Left colon (tissue), 2 donors: ENCODE data around the gene METTL26. TPM values are rescaled to one million over a fixed set of nuclear protein-coding genes. Genes with fewer than 3 reads are reported as not detected.

Source experiments
- ATAC-seq: fragments of 200-7000 bp; cut with Tn5 transposase; one replicate; pipeline ENCODE4 v1.9.1; 2020; ENCODE audit warnings: mild to moderate bottlenecking, moderate library complexity
- DNase-seq, 2 donors: peaks; one replicate each; pipeline ENCODE4 v3.0.0-alpha.2; 2020
- intact Hi-C, 2 donors: fragments of 100-400 bp; cut with DNase I in 1 of 2; cut with micrococcal nuclease in 1 of 2; formaldehyde crosslinking; loops; one replicate each; pipeline versions ENCODE4 v1.11.2 to v1.14.0; 2022; cut with DNase I, micrococcal nuclease
- total RNA-seq, 2 donors: library from RNA; stranded (reverse); fragmentation: NEBNext Ultra II Directional; extraction: Animal tissue kit (Norgen Biotek cat#: 25700); gene quantifications; one replicate each; pipeline ENCODE4 v1.2.1, GENCODE V29; 2021
- donor health status: DM: no; HTN: no; CAD: no.
- donor health status: DM: yes; HTN: yes; CAD: no.

Gene METTL26
- total RNA-seq, 2 donors from 2014 or later = 42.0 to 52.0 TPM

DNA sequence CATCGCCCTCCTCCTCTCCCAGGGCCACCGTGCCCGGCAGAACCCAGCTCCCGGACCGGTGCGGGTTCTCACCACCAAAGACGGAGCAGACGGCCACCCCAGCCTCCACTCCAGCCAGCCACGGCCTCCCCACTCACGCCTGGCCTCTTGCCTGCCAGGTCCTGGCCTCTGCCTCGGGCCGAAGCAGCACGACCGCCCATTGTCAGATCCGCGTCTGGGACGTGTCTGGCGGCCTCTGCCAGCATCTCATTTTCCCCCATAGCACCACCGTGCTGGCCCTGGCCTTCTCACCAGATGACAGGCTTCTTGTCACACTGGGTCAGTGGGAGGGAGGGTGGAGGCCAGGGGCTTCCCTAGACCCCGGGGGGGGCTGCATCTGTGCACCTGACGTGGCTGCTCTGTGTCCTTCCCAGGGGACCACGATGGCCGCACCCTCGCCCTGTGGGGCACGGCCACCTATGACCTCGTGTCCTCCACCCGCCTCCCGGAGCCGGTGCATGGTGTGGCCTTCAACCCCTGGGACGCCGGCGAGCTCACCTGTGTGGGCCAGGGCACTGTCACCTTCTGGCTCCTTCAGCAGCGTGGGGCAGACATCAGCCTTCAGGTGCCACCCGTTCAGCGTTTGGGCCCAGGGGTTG lies 25.2 kb upstream of the METTL26 start:
- ATAC-seq (no peak), DNase-seq (peak; percentile 37 to 48)
- intact Hi-C loops = no loop called here

DNA sequence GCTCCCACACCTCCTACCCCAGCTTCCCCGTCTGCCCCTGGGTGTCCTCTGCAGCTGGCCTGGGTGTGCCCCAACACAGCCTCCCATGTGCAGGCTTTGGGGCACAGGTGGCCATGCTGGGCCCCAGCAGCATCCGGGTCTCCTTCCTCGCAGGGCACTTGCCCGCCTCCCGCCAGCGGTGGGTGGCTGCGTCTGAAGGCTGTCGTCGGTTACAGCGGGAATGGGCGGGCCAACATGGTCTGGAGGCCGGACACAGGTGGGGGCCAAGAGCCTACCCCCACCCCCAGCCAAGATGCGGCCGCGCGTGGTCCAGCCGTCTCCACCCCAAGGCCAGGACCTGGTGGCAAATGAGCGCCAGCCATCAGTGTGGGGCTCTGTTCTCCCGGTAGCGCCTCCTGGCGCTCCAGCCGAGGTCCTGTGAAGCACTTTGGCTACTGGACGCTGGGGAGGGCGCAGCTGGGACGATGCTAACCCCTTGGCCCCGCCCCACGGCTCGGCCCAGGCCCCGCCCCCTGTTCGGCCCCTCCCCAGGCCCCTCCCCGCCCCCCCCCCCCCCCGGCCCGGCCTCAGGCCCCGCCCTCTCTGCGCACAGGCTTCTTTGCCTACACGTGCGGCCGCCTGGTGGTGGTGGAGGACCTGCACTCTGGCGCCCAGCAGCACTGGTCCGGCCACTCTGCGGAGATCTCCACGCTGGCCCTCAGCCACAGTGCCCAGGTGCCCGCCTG lies 24.5 kb upstream of the METTL26 start:
- ATAC-seq (peak; percentile 92), DNase-seq (peak; percentile 91 to 94)
- intact Hi-C loops = no loop called here

DNA sequence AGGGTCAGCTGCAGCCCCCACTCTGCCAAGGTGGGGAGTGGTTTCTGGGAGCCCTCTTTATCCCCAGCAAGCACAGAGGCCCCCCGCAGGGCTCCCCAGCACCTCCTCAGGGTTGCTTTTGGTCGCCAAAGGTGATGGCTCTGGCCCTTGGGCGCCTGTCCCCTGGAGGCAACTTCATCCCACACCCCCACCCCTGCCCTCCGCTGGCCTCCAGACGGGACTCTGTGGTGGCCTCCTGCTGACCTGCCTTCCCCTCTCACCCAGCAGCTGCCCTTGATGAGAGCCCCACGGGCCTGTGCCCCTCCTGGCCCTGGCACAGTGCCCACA lies 24.0 kb upstream of the METTL26 start:
- ATAC-seq (no peak), DNase-seq (no peak)
- intact Hi-C loops = no loop called here

DNA sequence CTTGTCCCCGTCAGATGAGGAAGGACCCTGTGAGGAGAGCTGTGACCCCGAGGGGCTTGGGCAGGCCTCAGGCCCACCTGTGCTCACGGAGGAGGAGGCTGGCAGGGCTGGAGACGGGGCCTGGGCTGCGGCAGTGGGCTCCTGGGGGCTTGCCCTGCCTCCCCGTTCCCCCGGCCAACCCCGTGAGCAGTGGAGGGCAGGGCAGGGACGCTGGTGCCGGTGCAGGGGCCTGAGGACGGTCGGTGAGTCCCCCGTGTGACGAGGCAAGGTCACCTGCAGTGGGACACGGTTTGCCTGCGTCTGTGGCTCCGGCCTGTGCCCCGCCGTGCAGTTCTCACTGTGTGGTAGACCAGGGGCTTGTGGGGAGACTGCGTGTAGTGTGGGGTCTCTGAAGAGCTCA lies 23.5 kb upstream of the METTL26 start:
- intact Hi-C loops = no loop called here
- DNase-seq (no peak), ATAC-seq (no peak)

DNA sequence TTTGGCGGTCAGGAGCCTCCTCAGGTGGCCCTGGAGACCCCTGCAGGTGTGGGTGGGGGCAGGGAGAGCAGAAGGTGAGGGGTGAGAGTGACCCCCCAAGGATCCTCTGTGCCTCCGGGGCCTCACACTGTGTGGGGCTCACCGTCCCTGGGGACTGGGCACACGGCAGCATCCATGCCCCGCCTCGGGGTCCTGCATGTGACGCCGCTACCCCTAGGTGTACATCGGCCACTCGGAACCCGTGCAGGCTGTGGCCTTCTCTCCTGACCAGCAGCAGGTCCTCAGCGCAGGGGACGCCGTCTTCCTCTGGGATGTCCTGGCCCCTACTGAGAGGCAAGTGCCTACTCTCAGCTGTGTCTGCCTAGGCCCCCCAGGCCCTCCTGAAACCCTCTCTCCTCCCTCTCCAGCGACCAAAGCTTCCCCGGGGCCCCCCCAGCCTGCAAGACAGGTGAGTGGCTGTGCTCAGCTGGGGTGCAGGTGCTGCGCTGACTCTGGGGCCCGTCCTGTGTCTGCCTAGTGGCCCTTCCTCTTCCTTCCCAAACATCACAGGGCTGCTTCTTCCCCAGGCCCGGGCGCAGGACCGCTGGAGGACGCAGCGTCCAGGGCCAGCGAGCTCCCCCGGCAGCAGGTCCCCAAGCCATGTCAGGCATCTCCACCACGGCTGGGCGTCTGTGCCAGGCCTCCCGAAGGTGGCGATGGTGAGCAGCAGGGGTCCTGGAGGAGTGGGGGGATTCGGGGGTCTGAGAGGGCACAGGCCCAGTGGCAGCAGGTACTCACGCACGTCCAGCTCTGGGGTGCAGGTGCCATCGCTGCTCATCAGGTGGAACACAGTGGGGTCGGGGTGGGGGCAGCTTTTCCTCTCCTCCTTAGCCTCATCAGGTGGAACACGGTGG lies 22.8 kb upstream of the METTL26 start:
- intact Hi-C loops = no loop called here
- DNase-seq (no peak), ATAC-seq (no peak)

DNA sequence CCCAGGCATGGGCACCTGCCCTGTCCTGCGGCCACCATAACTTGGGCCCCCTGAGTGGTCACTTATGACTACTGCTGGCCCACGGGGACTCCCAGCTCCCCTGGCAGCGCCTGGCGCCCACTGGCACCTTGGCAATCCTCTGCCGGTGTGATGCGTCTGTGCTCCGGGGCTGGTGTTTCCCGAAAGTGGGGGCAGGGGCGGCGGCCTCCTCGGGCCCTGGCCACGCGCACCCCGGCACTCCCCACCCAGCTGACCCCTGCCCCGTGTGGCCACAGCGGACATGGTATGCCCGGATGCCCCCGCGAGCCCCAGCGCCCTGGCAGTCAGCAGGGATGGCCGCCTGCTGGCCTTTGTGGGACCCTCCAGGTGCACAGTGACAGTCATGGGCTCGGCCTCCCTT lies 21.4 kb upstream of the METTL26 start:
- intact Hi-C loops = no loop called here
- no peak for DNase-seq

DNA sequence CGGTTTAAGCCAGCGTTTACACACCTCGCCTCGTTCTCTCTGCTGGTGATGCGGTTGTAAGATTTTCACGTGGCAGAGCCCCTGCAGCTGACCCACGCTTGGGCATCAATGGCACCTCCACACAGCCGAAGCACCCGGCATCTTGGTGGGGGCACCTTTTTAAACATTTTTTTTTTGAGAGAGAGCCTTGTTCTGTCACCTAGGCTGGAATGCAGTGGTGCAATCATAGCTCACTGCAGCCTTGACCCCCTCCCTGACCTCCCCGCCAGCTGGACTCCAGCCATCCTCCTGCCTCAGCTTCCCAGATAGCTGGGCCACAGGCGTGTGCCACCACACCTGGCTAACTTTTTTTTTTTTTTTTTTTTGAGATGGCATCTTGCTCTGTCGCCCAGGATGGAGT lies 17.9 kb upstream of the METTL26 start:
- intact Hi-C loops = no loop called here
- no peak for ATAC-seq
- no peak for DNase-seq

More for the DNA sequence above, 21.4 kb upstream of the METTL26 start:
- no peak for ATAC-seq

DNA sequence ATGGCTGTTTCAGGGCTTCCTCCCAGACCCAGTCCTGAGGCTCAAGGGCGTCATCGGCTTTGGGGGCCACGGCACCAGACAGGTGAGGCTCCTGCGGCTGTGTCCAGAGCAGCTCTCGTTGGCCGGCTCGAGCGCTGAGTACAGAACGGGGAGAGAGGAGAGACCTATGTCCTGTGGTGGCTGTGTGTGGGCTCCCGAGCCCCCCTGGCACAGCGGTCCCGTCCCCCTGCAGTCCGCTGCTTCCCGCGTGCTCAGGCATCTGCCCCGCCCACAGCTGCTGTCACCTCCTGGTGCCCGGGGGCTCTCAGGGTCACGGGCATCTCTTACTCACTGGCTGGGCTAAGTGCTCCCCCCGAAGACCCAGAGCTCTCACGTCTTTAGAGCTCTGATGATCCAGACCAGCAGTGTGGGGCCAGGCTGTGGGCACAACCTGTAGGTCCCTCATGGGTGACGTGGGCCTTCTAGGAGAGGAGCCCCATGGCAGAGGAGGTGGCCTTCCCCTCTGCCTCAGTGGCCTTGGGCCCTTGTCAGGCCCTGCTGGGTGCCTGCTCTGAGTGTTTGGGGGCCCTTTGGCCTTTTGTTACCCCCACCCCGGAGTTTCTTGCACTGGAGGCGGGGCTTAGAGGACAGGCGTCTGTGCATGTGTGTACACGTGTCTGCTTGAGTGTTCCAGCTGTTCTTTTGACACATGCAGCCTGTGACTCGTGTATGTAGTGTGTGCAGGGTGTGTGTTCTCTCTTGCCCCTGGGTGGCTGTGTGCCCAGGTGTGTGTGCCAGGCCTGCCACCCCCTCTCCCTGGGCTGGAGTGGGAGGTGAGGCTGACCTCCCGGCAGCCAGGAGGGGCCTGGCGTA lies 16.6 kb upstream of the METTL26 start:
- intact Hi-C loops = no loop called here
- DNase-seq = no peak
- no peak for ATAC-seq

DNA sequence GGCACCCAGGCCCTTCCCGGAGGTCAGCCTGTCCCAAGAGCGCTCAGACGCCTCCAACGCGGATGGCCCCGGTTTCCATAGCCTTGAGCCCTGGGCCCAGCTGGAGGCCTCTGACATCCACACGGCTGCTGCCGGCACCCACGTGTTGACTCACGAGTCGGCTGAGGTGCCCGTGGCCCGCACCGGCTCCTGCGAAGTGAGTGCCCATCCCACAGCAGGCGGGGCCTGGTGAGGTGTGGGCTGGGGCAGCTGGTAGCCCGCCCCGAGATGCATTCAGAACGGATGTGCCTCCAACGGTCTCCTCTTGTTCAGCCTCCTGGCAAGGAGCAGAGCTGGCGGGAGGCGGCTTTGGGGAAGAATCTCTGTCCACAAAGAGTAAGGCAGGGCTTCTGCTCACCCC lies 15.7 kb upstream of the METTL26 start:
- intact Hi-C loops = no loop called here
- ATAC-seq = no peak
- no peak for DNase-seq

DNA sequence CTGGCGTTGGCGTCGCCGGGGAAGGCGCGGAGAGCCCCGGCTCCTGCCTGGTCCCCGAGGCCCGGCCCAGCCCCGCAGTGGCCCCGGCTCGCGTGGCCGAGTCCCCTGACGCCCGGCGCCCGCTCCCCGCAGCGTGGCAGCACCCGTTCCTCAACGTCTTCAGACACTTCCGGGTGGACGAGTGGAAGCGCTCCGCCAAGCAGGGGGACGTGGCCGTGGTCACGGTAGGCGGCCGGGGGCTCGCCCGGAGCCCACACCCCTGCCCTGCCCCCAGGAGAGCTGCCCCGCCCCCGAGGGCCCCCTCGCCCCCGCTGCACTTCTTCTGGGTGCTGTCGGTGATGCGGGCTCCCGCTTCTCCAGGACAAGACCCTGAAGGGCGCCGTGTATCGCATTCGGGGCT lies 13.5 kb upstream of the METTL26 start:
- DNase-seq (no peak), ATAC-seq (no peak)
- intact Hi-C loops = no loop called here

DNA sequence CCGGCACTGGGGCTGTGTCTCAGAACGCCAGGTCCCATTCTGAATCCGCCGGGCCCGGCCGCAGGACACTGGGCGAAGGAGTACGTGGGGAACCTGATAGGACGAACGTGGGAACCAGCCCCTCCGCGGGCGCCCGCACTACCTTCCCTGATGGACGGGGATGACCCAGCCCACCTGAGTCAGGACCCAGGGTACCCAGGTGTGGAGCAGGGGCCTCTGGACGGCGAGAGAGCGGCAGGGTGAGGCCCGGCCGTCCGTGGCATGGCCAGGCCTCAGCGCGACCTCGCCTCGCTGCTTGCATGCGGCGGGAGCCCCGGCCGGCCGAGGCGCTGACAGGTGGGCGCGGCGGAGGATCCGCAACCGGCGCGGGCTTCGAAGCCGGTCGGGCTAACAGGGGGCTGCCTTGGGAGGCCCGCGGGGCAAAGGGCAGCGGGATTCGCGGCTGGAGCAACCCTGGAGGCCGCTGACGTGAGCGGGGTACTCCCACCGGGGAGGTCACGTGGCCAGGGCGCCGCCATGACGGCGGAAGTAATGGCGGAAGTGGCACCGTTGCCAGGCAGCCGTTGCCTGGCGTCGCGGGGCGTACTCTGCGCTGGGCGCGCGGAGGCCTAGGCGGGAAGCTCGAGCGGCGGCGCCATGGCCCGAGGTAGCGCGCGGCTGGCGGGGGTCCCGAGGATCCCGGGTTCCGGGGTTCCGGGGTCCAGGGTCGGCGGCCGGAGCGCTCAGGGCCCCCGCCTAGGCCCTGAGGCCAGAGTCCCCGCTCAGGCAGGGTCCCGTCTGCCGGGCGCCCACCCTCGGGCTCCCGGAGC lies 12.9 kb upstream of the METTL26 start, which contains the start of gene WDR90:
TSS of gene WDR90 (plus strand) at position 585 of the 809 bp plus-strand sequence. CDS start at position 637, 52 bp downstream.
- peak; percentile 95 to 96 for DNase-seq
- peak; percentile 72 for ATAC-seq

DNA sequence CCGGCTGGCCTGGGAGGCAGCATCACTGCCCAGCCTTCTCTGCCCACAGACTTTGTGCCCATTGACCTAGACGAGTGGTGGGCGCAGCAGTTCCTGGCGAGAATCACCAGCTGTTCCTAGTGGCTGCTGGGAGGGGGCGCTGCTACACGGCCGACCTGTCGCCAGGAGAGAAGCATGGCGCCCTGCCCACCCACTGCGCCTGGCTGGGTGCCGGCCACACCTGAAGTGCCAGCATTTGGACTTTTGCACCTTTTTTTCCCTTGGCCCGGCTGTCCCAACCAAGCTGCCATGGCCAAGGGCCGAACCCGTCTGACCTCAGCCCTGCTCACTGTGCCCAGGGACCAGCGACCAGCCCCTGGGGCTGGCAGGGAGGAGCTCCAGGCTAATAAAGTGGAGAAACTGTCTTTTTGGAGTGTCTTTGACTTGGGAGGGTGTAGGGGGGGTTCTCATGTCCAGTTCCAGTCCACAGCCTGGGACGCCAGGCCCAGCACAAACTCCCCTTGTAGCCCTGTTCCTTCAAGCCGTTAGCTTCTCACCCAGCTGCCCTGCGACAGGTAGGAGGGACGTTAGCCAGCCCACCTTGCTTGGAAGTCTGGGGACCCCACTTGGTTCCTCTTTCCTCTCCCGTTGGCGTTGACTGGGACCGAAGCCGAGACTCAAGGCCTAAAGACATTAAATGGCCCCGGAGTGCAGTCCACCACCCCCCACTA lies 12.1 kb upstream of the METTL26 start:
- DNase-seq (peak; percentile 85 to 88), ATAC-seq (peak; percentile 59)
- intact Hi-C loops = no loop called here

More for the DNA sequence above, 12.9 kb upstream of the METTL26 start, which contains the start of gene WDR90:
- intact Hi-C loops = no loop called here

DNA sequence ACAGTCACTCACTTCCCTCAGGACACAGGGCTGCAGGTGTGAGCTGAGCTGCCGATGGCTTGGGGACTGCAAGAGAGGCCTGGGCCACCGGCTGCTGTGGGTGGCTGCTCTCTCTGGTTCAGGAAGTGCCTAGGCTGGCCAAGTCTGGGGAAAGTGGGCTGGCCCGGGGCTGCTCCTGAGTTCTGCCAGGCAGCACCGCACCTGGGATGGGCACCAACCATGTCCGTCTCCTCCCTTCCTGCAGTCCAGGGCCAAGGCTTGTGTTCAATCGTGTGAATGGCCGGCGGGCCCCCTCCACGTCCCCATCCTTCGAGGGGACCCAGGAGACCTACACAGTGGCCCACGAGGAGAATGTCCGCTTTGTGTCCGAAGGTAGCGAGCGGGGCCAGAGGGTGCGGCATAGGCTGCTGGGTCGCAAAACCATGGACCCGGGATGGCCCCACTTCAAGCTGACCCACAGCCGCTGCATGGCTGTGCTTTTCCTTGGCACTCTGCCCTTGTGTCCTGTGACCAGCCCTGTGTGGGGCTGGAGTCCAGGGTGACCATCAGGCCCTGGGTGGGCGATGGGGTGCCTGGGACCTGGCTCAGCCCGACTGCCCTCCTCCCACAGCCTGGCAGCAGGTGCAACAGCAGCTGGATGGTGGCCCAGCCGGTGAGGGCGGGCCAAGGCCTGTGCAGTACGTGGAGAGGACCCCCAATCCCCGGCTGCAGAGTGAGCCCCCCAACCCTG lies 11.2 kb upstream of the METTL26 start:
- DNase-seq = peak; percentile 61 to 64
- intact Hi-C loops = no loop called here
- peak; percentile 30 for ATAC-seq

DNA sequence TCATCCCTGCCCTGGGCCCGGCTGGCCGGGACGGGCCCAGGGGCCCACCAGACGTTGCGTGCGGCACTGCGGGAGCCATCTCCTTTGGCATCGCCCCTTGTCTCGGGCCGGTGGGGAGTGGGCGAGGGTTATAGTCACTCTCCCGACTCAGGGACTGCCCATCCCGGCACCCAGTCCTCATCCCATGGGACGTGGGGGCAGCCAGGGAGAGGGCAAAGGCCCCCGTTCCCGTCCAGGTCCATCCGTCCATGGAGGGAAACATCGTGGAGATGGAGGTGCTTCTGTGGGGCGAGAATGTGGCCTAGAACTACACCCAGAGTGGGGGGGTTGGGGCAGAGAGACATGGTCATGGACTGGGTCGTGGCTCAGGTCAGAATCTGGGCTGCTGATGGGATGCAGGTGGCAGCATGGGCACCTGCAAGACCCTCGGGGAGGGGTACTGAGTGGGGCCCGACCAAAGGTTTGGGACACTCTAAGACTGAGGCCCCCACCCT lies 10.6 kb upstream of the METTL26 start:
- ATAC-seq = no peak
- DNase-seq = no peak
- intact Hi-C loops = no loop called here

DNA sequence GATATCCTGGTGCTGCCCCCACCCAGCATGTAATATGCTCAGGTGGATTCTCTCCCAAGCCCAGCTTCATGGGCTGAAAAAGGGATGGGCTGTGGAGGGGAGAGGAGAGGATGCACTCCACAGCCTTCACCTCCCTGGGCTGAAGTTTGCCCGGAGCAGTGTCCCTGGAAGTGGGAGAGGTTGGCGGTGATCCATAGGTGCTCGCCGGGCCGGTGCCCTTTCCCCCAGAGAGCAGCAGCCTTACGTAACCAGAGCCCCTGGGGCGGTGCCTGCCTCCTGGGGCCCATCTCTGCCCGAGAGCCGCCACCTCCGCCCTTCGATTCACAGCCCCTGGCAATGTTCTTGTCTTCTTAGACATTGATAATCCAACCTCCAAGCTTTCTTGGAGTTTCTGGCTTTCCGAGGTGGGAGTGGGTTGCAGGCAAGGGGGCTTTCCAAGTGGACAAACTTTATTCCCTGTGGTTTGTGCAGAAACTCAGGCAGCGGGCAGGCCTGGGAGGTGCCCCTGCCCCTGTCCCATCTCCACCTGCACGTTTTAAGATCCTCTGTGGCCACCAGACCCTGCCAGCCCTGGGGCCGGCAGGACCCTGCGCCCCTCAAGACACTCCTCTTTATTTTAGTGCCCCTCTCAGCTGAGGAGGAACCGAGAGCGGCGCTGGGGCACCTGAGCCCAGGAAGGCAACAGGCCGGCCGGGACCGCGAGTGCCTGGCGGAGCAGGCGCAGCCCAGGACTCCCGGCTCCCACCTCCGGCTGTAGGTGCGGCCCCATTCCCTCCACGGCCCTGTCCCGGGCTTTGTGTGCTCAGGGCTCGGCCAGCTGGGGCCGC lies 10.0 kb upstream of the METTL26 start:
- ATAC-seq = peak; percentile 3
- peak; percentile 63 to 87 for DNase-seq
- intact Hi-C loops = no loop called here

DNA sequence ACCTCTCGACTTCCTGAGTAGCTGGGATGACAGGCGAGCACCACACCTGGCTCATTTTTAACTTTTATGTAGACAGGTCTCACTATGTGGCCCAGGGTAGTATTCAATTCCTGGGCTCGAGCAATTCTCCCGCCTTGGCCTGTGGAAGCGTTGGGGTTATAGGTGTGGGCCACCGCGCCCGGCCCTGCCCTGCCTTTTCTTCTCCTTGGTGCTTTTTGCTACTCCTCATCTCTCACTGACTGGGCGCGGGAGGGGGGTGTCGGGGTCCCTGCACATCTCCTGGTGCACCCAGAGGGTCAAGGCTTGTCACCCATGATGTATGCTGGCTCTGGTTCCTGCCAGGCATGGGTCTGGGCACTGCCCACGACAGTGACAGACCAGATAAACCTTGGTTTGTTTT lies 8.5 kb upstream of the METTL26 start:
- DNase-seq (no peak), ATAC-seq (no peak)
- intact Hi-C loops = no loop called here
